Lower leg skin (tissue), 4 donors: ENCODE measurements around the gene OLIG2. TPM values are rescaled to one million over a fixed set of nuclear protein-coding genes. Genes with fewer than 3 reads are reported as not detected.

Experiments used
- DNase-seq, 2 donors: peaks; one replicate each; pipeline ENCODE4 v3.0.0-alpha.2; 2019; ENCODE audit warnings: low spot score in 2 of 2
- H3K4me3 ChIP-seq: fragments of 200-600 bp; sonication (generic); 2 replicates; pipeline ENCODE4 v1.5.1; 2017; ENCODE audit warnings: mild to moderate bottlenecking, low read depth; ENCODE audit not compliant: poor library complexity, severe bottlenecking
- CTCF ChIP-seq, 3 donors: fragments of 450-650 bp; IDR thresholded peaks; one replicate each; pipeline ENCODE4 v1.5.1; 2016; ENCODE audit warnings: antibody characterized with exemption in 3 of 3, mild to moderate bottlenecking in 3 of 3, moderate library complexity in 2 of 3
- POLR2A ChIP-seq, 2 donors: fragments of 450-650 bp; IDR thresholded peaks; one replicate each; pipeline ENCODE4 v1.6.1; 2016 to 2017; ENCODE audit warnings: antibody characterized with exemption in 2 of 2, mild to moderate bottlenecking in 1 of 2, moderate library complexity in 1 of 2
- WGBS, 2 donors: methylation state at CpG; one replicate each; pipeline ENCODE4 v1.1.5; 2018; 5-methylcytosine and 5-hydroxymethylcytosine counted together
- intact Hi-C: fragments of 100-400 bp; cut with DNase I; formaldehyde crosslinking; loops from one replicate; pipeline ENCODE4 v1.15.0; 2023; ENCODE audit warnings: low total_unique reads
- total RNA-seq, 4 donors: library from RNA; depleted of rRNA; stranded (reverse); fragments of >200 nt; gene quantifications; one replicate each; pipeline ENCODE4 v1.1.0, GENCODE V29; 2016

Gene OLIG2
- total RNA-seq, 4 donors from 2014 or later = not detected

DNA sequence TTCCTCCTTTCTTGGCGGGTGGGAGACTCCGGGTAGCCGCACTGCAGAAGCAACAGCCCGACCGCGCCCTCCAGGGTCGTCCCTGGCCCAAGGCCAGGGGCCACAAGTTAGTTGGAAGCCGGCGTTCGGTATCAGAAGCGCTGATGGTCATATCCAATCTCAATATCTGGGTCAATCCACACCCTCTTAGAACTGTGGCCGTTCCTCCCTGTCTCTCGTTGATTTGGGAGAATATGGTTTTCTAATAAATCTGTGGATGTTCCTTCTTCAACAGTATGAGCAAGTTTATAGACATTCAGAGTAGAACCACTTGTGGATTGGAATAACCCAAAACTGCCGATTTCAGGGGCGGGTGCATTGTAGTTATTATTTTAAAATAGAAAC, 2.5 kb downstream of the OLIG2 start:
- intact Hi-C loops = no loop called here
- TF ChIP-seq CTCF (IDR thresholded peaks at IDR 0.05) (no peak), POLR2A (IDR thresholded peaks at IDR 0.05) (no peak)
- 1 to 5% methylated on average over 14 to 15 of the region's 15 CpGs for WGBS, 2 donors

DNA sequence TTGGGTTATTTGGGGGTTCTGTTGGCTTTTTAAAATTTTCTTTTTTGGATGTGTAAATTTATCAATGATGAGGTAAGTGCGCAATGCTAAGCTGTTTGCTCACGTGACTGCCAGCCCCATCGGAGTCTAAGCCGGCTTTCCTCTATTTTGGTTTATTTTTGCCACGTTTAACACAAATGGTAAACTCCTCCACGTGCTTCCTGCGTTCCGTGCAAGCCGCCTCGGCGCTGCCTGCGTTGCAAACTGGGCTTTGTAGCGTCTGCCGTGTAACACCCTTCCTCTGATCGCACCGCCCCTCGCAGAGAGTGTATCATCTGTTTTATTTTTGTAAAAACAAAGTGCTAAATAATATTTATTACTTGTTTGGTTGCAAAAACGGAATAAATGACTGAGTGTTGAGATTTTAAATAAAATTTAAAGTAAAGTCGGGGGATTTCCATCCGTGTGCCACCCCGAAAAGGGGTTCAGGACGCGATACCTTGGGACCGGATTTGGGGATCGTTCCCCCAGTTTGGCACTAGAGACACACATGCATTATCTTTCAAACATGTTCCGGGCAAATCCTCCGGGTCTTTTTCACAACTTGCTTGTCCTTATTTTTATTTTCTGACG, 3.1 kb downstream of the OLIG2 start:
- TF ChIP-seq POLR2A (IDR thresholded peaks at IDR 0.05) (no peak), CTCF (IDR thresholded peaks at IDR 0.05) (no peak)
- intact Hi-C loops = no loop called here
- no peak overlapping the region for H3K4me3 ChIP-seq
- WGBS, 2 donors = 2 to 3% methylated on average over 28 of the region's 28 CpGs
- DNase-seq = peak in 1 of 2 donors; percentile 74

More for the DNA sequence above, 2.5 kb downstream of the OLIG2 start:
- DNase-seq = peak in 1 of 2 donors; percentile 76
- no peak overlapping the region for H3K4me3 ChIP-seq

- 13 to 15% methylated on average over 18 to 19 of the region's 19 CpGs for WGBS, 2 donors
- intact Hi-C loops = no loop called here
- DNase-seq = peak in 1 of 2 donors; percentile 74
- H3K4me3 ChIP-seq = no peak overlapping the region
- no peak for TF ChIP-seq POLR2A (IDR thresholded peaks at IDR 0.05)
- no peak for TF ChIP-seq CTCF (IDR thresholded peaks at IDR 0.05)
Measured at GRCh38 chr21:33029385-33029921, 3.7 kb downstream of the OLIG2 start.

DNA sequence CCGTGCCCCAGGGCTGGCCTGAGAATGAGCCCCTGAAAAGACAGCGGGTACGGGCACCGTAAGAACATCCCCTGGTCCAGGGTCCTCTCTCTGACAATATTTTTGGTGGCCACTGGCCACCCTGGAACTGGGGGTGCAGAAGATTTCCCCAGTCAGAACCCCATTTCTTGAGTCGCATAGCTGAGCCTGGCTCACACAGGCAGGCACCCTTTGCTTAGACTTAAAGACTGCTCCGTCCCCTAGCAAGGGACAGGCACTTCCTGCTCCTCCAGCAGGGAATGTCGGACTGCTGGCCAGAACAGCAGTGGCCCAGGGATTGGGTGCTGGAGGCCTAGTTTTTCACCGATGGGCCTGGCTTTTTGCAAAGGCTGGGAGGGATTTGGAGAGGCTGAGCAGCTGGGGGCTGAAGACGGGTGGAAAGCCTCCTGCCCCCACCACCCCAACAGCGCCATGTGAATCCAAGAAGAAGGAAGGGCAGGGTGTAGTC, 4.3 kb downstream of the OLIG2 start:
- no peak for TF ChIP-seq CTCF (IDR thresholded peaks at IDR 0.05)
- no peak for TF ChIP-seq POLR2A (IDR thresholded peaks at IDR 0.05)
- H3K4me3 ChIP-seq = no peak overlapping the region
- DNase-seq = peak in 1 of 2 donors; percentile 80
- 33% methylated on average over 9 to 10 of the region's 10 CpGs for WGBS, 2 donors
- intact Hi-C loops = no loop called here

DNA sequence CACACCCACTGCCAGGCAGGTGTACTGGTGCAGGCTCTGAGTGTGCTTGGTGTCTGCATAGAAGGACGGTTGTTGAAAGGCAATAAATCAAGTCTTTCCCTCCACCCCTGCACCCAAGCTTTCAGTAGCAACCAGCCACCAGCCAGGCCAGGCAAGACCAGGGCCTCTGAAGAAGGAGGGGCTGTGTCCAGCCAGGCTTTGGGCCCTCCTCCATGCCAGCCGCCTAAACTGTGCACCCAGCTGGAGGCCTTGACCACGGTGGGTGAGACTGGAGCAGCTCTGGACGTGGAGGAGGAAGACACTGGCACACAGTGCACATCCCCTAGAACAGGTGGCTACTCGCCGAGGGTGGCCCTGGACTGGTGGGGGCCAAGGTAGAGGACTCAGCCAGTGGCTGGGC, 4.9 kb downstream of the OLIG2 start:
- H3K4me3 ChIP-seq = no peak overlapping the region
- WGBS, 2 donors = 27 to 33% methylated on average over 6 of the region's 6 CpGs
- TF ChIP-seq POLR2A (IDR thresholded peaks at IDR 0.05) = no peak
- no peak for TF ChIP-seq CTCF (IDR thresholded peaks at IDR 0.05)
- intact Hi-C loops = no loop called here
- no peak for DNase-seq
